PC-9 (cell line): ENCODE measurements around the gene PDLIM5. TPM values are rescaled to one million over a fixed set of nuclear protein-coding genes. Genes with fewer than 3 reads are reported as not detected.

ENCODE experiments used
- BruUV-seq: library from RNA; stranded (reverse); fragments of 400-500 nt; replicated peaks from 2 replicates; lab custom pipeline; 2021; lab: Mats Ljungman, UMichigan
- CTCF ChIA-PET: fragments of 300-600 bp; sonication (Branson Sonifier 250); formaldehyde crosslinking; loops from one replicate; lab custom pipeline; 2022; ENCODE audit warnings: antibody characterized with exemption; lab: Charles Lee
- POLR2A ChIA-PET: fragments of 300-600 bp; sonication (Branson Sonifier 250); formaldehyde crosslinking; loops from one replicate; lab custom pipeline; 2022; ENCODE audit warnings: antibody characterized with exemption; ENCODE audit not compliant: unreplicated experiment; lab: Charles Lee
- DNase-seq, 2 experiments: peaks; one replicate each; pipeline versions ENCODE4 v3.0.0 to v3.0.0-alpha.2; 2015 to 2022; ENCODE audit warnings: mixed read lengths in 1 of 2
- H2AFZ ChIP-seq: fragments of 200-600 bp; sonication (generic); 2 replicates; pipeline ENCODE4 v1.8.1; 2017; ENCODE audit warnings: antibody characterized with exemption
- H3F3A ChIP-seq: fragments of 200-600 bp; sonication (generic); 2 replicates; pipeline ENCODE4 v1.8.1; 2017; ENCODE audit warnings: antibody characterized with exemption, mild to moderate bottlenecking, low read depth; ENCODE audit not compliant: insufficient read depth
- H3K27ac ChIP-seq: fragments of 200-600 bp; sonication (generic); 2 replicates; pipeline ENCODE4 v1.6.1; 2016; ENCODE audit warnings: mixed run types
- H3K27me3 ChIP-seq: fragments of 200-600 bp; sonication (generic); 2 replicates; pipeline ENCODE4 v1.6.1; 2016; ENCODE audit warnings: low read depth, mixed run types; ENCODE audit not compliant: insufficient read depth
- H3K36me3 ChIP-seq: fragments of 200-600 bp; sonication (generic); 2 replicates; pipeline ENCODE4 v1.6.1; 2016; ENCODE audit warnings: low read depth, mixed run types
- H3K4me1 ChIP-seq: fragments of 200-600 bp; sonication (generic); replicated peaks from 2 replicates; pipeline ENCODE4 v1.6.1; 2016; ENCODE audit warnings: mixed run types; ENCODE audit not compliant: insufficient read depth
- H3K4me2 ChIP-seq: fragments of 200-600 bp; sonication (generic); 2 replicates; pipeline ENCODE4 v1.6.1; 2017; ENCODE audit warnings: mixed run types
- H3K4me3 ChIP-seq: fragments of 200-600 bp; sonication (generic); 2 replicates; pipeline ENCODE4 v1.6.1; 2016; ENCODE audit warnings: mixed run types
- H3K79me2 ChIP-seq: fragments of 200-600 bp; sonication (generic); 2 replicates; pipeline ENCODE4 v1.6.1; 2017; ENCODE audit warnings: low read depth, mixed run types
- H3K9me2 ChIP-seq: fragments of 200-600 bp; sonication (generic); 2 replicates; pipeline ENCODE4 v1.8.1; 2017; ENCODE audit warnings: mild to moderate bottlenecking; ENCODE audit not compliant: insufficient read depth
- H3K9me3 ChIP-seq: fragments of 200-600 bp; sonication (generic); 2 replicates; pipeline ENCODE4 v1.8.1; 2016; ENCODE audit warnings: low read depth; ENCODE audit not compliant: insufficient read depth
- H4K20me1 ChIP-seq: fragments of 200-600 bp; sonication (generic); 2 replicates; pipeline ENCODE4 v1.8.1; 2017; ENCODE audit not compliant: insufficient read depth
- EZH2 ChIP-seq: fragments of 200-600 bp; sonication (generic); IDR thresholded peaks from 2 replicates; pipeline ENCODE4 v1.8.0; 2017; ENCODE audit warnings: antibody characterized with exemption, low read depth
- intact Hi-C: fragments of 100-400 bp; cut with micrococcal nuclease; formaldehyde crosslinking; loops from one replicate; pipeline ENCODE4 v1.10.0; 2022; ENCODE audit not compliant: unreplicated experiment
- total RNA-seq: library from RNA; stranded (reverse); gene quantifications from 2 replicates; pipeline ENCODE4 v1.2.3, GENCODE V29; 2021
- TF ChIP-seq, protein P1 (sequence below): fragments of 200-600 bp; sonication (generic); conservative IDR thresholded peaks from 2 replicates; pipeline ENCODE4 v1.6.1; 2017; ENCODE audit warnings: mixed run types, antibody characterized with exemption, mild to moderate bottlenecking, moderate library complexity

Gene PDLIM5
- total RNA-seq, 1 experiment from 2014 or later = 130 TPM

DNA sequence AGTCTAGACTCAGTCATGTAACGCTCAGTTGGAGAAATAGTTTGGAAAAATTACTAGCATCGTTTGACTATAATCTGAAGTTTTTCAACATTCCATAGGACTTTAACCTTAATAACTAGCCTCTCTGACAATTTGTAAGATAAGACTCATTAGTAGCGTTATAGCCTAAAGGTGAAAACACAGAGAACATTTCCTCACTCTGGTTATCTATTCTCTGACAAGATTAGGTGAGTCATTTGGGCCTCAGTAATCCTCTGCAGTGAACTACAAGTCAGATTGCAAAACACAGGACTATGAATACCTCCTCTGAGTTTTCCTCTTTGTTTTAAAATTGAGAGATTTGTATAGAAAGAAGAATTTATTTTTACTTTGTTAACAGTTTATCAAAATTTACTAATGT, 31.8 kb upstream of the PDLIM5 start:
- no peaks in the 10 kb centered on the region for H3K36me3 ChIP-seq
- TF ChIP-seq EZH2 = no peak
- TF ChIP-seq, protein P1, sequence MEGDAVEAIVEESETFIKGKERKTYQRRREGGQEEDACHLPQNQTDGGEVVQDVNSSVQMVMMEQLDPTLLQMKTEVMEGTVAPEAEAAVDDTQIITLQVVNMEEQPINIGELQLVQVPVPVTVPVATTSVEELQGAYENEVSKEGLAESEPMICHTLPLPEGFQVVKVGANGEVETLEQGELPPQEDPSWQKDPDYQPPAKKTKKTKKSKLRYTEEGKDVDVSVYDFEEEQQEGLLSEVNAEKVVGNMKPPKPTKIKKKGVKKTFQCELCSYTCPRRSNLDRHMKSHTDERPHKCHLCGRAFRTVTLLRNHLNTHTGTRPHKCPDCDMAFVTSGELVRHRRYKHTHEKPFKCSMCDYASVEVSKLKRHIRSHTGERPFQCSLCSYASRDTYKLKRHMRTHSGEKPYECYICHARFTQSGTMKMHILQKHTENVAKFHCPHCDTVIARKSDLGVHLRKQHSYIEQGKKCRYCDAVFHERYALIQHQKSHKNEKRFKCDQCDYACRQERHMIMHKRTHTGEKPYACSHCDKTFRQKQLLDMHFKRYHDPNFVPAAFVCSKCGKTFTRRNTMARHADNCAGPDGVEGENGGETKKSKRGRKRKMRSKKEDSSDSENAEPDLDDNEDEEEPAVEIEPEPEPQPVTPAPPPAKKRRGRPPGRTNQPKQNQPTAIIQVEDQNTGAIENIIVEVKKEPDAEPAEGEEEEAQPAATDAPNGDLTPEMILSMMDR = no peak
- H3K27me3 ChIP-seq = no peaks in the 10 kb centered on the region
- peak overlapping the region; percentile 32; the same call in 1 of the 2 replicates for H3K4me3 ChIP-seq
- 0 out of 2 replicates have a peak overlapping the region, but pooled peaks have one; percentile 18 for H3K27ac ChIP-seq
- H3F3A ChIP-seq = no peaks in the 10 kb centered on the region
- no peaks in the 10 kb centered on the region for H3K79me2 ChIP-seq
- peak overlapping the region; percentile 50 for H3K4me2 ChIP-seq
- H3K9me2 ChIP-seq = no peaks in the 10 kb centered on the region
- peaks cover 20% of the 10 kb centered on the region for H3K4me1 ChIP-seq
- peak in 1 of 2 experiments; percentile 75 for DNase-seq
- no peak overlapping the region for H2AFZ ChIP-seq
- BruUV-seq = no TSS peak
- ChIA-PET CTCF (no interaction called here), POLR2A (interaction anchor here (0.5 kb wide), 1 partner anchor 9 kb away, joined by 3 read pairs; no protein-coding TSS in a partner anchor)
- H3K9me3 ChIP-seq = no peaks in the 10 kb centered on the region; the same call in 1 of the 2 replicates
- intact Hi-C loops = no loop called here
- H4K20me1 ChIP-seq = no peaks in the 10 kb centered on the region

- H3K4me2 ChIP-seq = peak overlapping the region; percentile 50
- H3K27ac ChIP-seq = 0 out of 2 replicates have a peak overlapping the region, but pooled peaks have one; percentile 18
- no peak overlapping the region for H3K4me3 ChIP-seq
- ChIA-PET POLR2A (no interaction called here), CTCF (no interaction called here)
- H3K9me2 ChIP-seq = no peaks in the 10 kb centered on the region
- H3K36me3 ChIP-seq = no peaks in the 10 kb centered on the region
- no peak for TF ChIP-seq EZH2
- TF ChIP-seq, protein P1 = no peak
- no peaks in the 10 kb centered on the region for H4K20me1 ChIP-seq
- no peaks in the 10 kb centered on the region for H3K27me3 ChIP-seq
- intact Hi-C loops = no loop called here
- H2AFZ ChIP-seq = no peak overlapping the region
- no peaks in the 10 kb centered on the region for H3K79me2 ChIP-seq
- H3K9me3 ChIP-seq = no peaks in the 10 kb centered on the region; the same call in 1 of the 2 replicates
- no peaks in the 10 kb centered on the region for H3F3A ChIP-seq
- peak in 1 of 2 experiments; percentile 42 for DNase-seq
- H3K4me1 ChIP-seq = peaks cover 20% of the 10 kb centered on the region
- no TSS peak for BruUV-seq
Measured at GRCh38 chr4:94420356-94420755, 31.4 kb upstream of the PDLIM5 start.

GRCh38 chr4:94426783-94427182, 25.0 kb upstream of the PDLIM5 start:
- no peaks in the 10 kb centered on the region for H3F3A ChIP-seq
- H2AFZ ChIP-seq = no peak overlapping the region
- ChIA-PET CTCF (no interaction called here), POLR2A (no interaction called here)
- no peaks in the 10 kb centered on the region for H3K36me3 ChIP-seq
- no peak for DNase-seq
- H4K20me1 ChIP-seq = no peaks in the 10 kb centered on the region
- H3K4me3 ChIP-seq = no peak overlapping the region
- no peak for TF ChIP-seq EZH2
- TF ChIP-seq, protein P1 = no peak
- no peaks in the 10 kb centered on the region for H3K4me1 ChIP-seq
- H3K27me3 ChIP-seq = no peaks in the 10 kb centered on the region
- H3K4me2 ChIP-seq = no peak overlapping the region
- no TSS peak for BruUV-seq
- no peaks in the 10 kb centered on the region for H3K79me2 ChIP-seq
- H3K9me3 ChIP-seq = 0 out of 2 replicates have a peak, but pooled peaks cover 3% of the 10 kb centered on the region
- no peak overlapping the region for H3K27ac ChIP-seq
- intact Hi-C loops = no loop called here
- H3K9me2 ChIP-seq = no peaks in the 10 kb centered on the region
